Heart left ventricle (tissue), 16 donors: ENCODE data around the gene IL2RG. TPM values are rescaled to one million over a fixed set of nuclear protein-coding genes. Genes with fewer than 3 reads are reported as not detected.

Source experiments
- ATAC-seq, 4 donors: fragments of 200-7000 bp; cut with Tn5 transposase; one replicate each; pipeline ENCODE4 v1.9.1; 2020 to 2022; ENCODE audit warnings: moderate library complexity in 4 of 4, mild to moderate bottlenecking in 3 of 4, moderate number of reproducible peaks in 1 of 4
- DNase-seq, 5 donors: peaks; one replicate each; pipeline ENCODE4 v3.0.0-alpha.2; 2020
- H3K27ac ChIP-seq, 12 donors: fragments of 200-600 bp; sonication (generic) in 4 of 12; one replicate each; pipeline versions ENCODE4 v1.5.0 to v1.8.0; 2016 to 2022; ENCODE audit warnings: mild to moderate bottlenecking in 2 of 12
- H3K27me3 ChIP-seq, 9 donors: fragments of 200-600 bp; sonication (generic) in 2 of 9; one replicate each; pipeline versions ENCODE4 v1.5.1 to v1.8.0; 2016 to 2022; ENCODE audit warnings: mild to moderate bottlenecking in 3 of 9
- H3K36me3 ChIP-seq, 9 donors: fragments of 200-600 bp; sonication (generic) in 2 of 9; one replicate each; pipeline versions ENCODE4 v1.5.0 to v1.8.0; 2018 to 2022; ENCODE audit warnings: mild to moderate bottlenecking in 2 of 9
- H3K4me1 ChIP-seq, 12 donors: fragments of 200-600 bp; sonication (generic) in 4 of 12; one replicate each; pipeline versions ENCODE4 v1.5.0 to v1.8.0; 2016 to 2022; ENCODE audit warnings: mild to moderate bottlenecking in 3 of 12
- H3K4me3 ChIP-seq, 12 donors: fragments of 200-600 bp; sonication (generic) in 4 of 12; one replicate each; pipeline versions ENCODE4 v1.5.0 to v1.8.0; 2017 to 2022; ENCODE audit warnings: mild to moderate bottlenecking in 9 of 12, moderate library complexity in 4 of 12
- H3K9me3 ChIP-seq, 12 donors: fragments of 200-600 bp; sonication (generic) in 4 of 12; one replicate each; pipeline versions ENCODE4 v1.5.0 to v1.8.0; 2016 to 2022; ENCODE audit warnings: mild to moderate bottlenecking in 1 of 12
- POLR2A ChIP-seq, 2 donors: fragments of 450-650 bp; IDR thresholded peaks; one replicate each; pipeline ENCODE4 v1.6.1; 2017; ENCODE audit warnings: antibody characterized with exemption in 2 of 2, mild to moderate bottlenecking in 2 of 2, moderate library complexity in 2 of 2
- WGBS, 4 donors: extraction: QIAGEN DNeasy Blood & Tissue Kit in 2 of 4; methylation state at CpG; one replicate each; pipeline versions ENCODE4 v1.1.5 to v1.1.7; 2013 to 2018; 5-methylcytosine and 5-hydroxymethylcytosine counted together
- intact Hi-C, 10 donors: fragments of 100-400 bp; cut with DNase I; formaldehyde crosslinking; loops; one replicate each; pipeline versions ENCODE4 v1.11.1 to v1.14.2; 2022
- polyA plus RNA-seq, 2 donors: library from polyadenylated mRNA; stranded (reverse); fragments of 200-250 nt; gene quantifications; one replicate each; pipeline ENCODE4 v1.2.3, GENCODE V29; 2013
- total RNA-seq, 9 donors: library from RNA; depleted of rRNA in 2 of 9; stranded (reverse); fragments of >200 nt in 2 of 9; fragmentation: NEBNext Ultra II Directional in 3 of 9; extraction: Animal tissue kit (Norgen Biotek cat#: 25700) in 3 of 9; gene quantifications; one replicate each; pipeline versions ENCODE4 v1.1.0 to v1.2.4, GENCODE V29; 2016 to 2023
- TF ChIP-seq, protein P1 (sequence below), 12 donors: fragments of 200-600 bp; sonication (generic) in 4 of 12; IDR thresholded peaks; one replicate each; pipeline versions ENCODE4 v1.5.0 to v1.8.0; 2018 to 2022; ENCODE audit warnings: antibody characterized with exemption in 12 of 12, mild to moderate bottlenecking in 5 of 12
- donor health status: ischemic (EF 13 %, LVEDD 7.1; RV severe dilation, severe dysfunction).
- donor health status: healthy with polysubstance abuse.
- donor health status: DM: no; HTN: yes; CAD: no.
- donor health status: DM: no; HTN: no; CAD: no.
- donor health status: ischemic (EF 25% LVEDD 6.9; RV normal size, moderate dysfunction).
- donor health status: ischemic (EF 25% LVEDD 5.7; RV mildly dilated, moderate dysfunction).
- donor health status: healthy.
- donor health status: DM: yes; HTN: yes; CAD: no.
- donor health status: ischemic (EF 35%, LVEDD 5.7; RV mildly dilated, moderate dysfunction).
- donor health status: nonischemic (EF 11% LVEDD 7.7; RV severe dilation, severe dysfunction).
- donor health status: DM: yes; HTN: yes; CAD: no.
- donor health status: PGD.
- donor health status: ischemic (EF 29% LVEDD 5.4; RV normal size, mild dysfunction).
- donor health status: nonischemic (EF 23%, LVEDD 6.1; RV moderate dilation, normal function).

Gene IL2RG
- total and polyA plus RNA-seq, 11 donors, result 0.44 to 25.2 (median 2.0) TPM

DNA sequence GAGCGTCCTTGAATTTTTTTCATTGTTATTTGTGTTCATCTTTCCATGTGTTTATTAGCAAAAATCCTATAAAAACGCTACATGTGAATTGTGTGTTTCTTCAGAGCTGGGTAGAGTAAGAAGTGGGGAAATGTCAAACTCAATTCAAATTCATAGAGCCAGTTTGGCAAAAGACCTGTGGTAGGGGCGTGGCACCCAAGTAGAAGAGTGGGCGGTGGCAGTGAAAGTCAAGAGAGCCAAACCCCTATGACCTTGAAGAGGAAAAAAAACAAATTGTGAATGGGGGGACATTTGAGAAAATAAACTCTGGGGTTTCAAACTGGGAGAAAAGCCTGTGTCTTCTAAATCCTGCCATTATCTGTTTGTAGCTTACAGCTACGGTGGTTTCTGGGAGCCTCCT, 20.1 kb downstream of the IL2RG start:
- 72 to 92% (median 80%) methylated on average over 5 of the region's 5 CpGs for WGBS, 4 donors
- ATAC-seq, result no peak

DNA sequence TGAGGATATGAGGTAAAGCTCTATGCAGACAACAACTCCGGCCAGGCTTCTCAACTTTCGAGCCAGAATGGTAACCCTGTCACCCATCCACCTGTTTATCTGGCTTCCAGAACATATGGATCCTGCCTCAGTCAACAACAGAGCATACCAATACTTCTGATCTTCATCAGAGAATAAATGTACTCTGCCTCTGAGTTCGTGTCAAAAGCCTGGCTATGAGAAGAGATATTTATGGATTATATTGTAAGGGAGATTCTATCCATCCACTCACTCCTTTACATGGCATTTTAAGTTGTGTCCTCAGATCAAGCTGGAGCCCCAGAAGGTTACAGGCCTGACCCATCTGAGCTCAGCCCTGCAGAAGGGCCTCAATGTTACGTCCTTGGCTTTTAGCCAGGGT, 25.5 kb downstream of the IL2RG start:
- H3K36me3 ChIP-seq, result no peaks in the 10 kb centered on the region
- TF ChIP-seq, protein P1, sequence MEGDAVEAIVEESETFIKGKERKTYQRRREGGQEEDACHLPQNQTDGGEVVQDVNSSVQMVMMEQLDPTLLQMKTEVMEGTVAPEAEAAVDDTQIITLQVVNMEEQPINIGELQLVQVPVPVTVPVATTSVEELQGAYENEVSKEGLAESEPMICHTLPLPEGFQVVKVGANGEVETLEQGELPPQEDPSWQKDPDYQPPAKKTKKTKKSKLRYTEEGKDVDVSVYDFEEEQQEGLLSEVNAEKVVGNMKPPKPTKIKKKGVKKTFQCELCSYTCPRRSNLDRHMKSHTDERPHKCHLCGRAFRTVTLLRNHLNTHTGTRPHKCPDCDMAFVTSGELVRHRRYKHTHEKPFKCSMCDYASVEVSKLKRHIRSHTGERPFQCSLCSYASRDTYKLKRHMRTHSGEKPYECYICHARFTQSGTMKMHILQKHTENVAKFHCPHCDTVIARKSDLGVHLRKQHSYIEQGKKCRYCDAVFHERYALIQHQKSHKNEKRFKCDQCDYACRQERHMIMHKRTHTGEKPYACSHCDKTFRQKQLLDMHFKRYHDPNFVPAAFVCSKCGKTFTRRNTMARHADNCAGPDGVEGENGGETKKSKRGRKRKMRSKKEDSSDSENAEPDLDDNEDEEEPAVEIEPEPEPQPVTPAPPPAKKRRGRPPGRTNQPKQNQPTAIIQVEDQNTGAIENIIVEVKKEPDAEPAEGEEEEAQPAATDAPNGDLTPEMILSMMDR (IDR thresholded peaks at IDR 0.05), result no peak
- no peak for TF ChIP-seq POLR2A (IDR thresholded peaks at IDR 0.05)
- intact Hi-C loops, result no loop called here
- peaks cover 0 to 21% (median 0%) of the 10 kb centered on the region in 9 donors for H3K27me3 ChIP-seq
- WGBS, 4 donors, result 51 to 69% (median 60%) methylated on average over 4 of the region's 4 CpGs
- no peaks in the 10 kb centered on the region for H3K4me1 ChIP-seq
- DNase-seq, result no peak
- no peak for ATAC-seq
- H3K9me3 ChIP-seq, result no peaks in the 10 kb centered on the region
- no peak overlapping the region for H3K4me3 ChIP-seq
- H3K27ac ChIP-seq, result no peak overlapping the region

More for the DNA sequence above, 20.1 kb downstream of the IL2RG start:
- no peak overlapping the region for H3K27ac ChIP-seq
- H3K27me3 ChIP-seq, result peaks cover 0 to 16% (median 0%) of the 10 kb centered on the region in 9 donors
- peaks cover 0 to 4% (median 0%) of the 10 kb centered on the region in 12 donors for H3K4me1 ChIP-seq
- no peak overlapping the region for H3K4me3 ChIP-seq
- no peak for DNase-seq
- H3K36me3 ChIP-seq, result no peaks in the 10 kb centered on the region
- intact Hi-C loops, result no loop called here
- no peak for TF ChIP-seq POLR2A (IDR thresholded peaks at IDR 0.05)
- TF ChIP-seq, protein P1 (IDR thresholded peaks at IDR 0.05), result no peak
- no peaks in the 10 kb centered on the region for H3K9me3 ChIP-seq

DNA sequence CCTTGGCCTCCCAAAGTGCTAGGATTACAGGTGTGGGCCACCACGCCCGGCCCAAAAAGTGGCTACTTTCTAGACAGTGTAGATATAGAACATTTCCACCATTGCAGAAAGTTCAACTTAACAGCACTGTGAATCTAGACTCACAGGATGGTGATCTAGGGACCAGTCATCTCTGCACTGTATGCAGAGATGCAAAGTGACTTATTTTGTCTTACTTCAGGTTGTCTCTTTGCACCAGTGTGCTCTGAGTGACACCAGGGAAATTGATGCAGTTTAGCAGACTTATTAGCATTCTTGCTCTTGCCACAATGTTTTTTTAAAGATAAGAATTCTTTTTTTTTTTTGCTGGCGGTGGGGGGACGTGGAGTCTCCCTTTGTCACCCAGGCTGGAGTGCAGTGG, 28.6 kb downstream of the IL2RG start:
- no peaks in the 10 kb centered on the region for H3K36me3 ChIP-seq
- TF ChIP-seq, protein P1 (IDR thresholded peaks at IDR 0.05), result no peak
- 62 to 83% (median 76%) methylated on average over 4 of the region's 4 CpGs for WGBS, 4 donors
- no peak for ATAC-seq
- no peak overlapping the region for H3K4me3 ChIP-seq
- no peaks in the 10 kb centered on the region for H3K9me3 ChIP-seq
- intact Hi-C loops, result no loop called here
- H3K27ac ChIP-seq, result no peak overlapping the region
- peaks cover 0 to 13% (median 0%) of the 10 kb centered on the region in 9 donors for H3K27me3 ChIP-seq
- DNase-seq, result no peak
- H3K4me1 ChIP-seq, result no peaks in the 10 kb centered on the region

DNA sequence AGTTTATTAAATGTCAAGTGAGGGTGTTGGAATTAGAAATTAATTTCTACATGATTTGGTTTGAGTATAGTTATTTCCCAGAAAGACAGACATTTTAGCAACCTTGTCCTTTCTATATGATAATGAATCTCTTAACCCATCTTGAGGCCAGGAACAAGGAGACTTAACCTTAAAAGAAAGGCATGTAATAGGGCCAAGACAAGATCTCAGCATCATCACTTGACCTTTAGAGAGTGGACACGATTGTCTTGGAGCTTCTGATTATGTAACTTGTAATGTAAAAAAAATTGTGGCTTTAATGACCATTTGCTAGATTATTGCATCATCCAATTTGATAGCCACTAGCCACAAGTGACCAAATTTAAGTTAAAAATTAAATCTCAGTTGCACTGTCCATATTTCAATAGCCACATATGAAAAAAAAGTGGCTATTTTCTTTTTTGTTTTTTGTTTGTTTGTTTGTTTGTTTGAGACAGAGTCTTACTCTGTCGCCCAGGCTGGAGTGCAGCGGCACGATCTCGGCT, 29.2 kb downstream of the IL2RG start:
- intact Hi-C loops, result no loop called here
- 83 to 92% (median 86%) methylated on average over 5 of the region's 5 CpGs for WGBS, 4 donors
- no peaks in the 10 kb centered on the region for H3K4me1 ChIP-seq
- ATAC-seq (no peak), DNase-seq (no peak)
- peaks cover 0 to 13% (median 0%) of the 10 kb centered on the region in 9 donors for H3K27me3 ChIP-seq
- no peaks in the 10 kb centered on the region for H3K36me3 ChIP-seq
- no peak for TF ChIP-seq POLR2A (IDR thresholded peaks at IDR 0.05)
- TF ChIP-seq, protein P1 (IDR thresholded peaks at IDR 0.05), result no peak
- no peak overlapping the region for H3K27ac ChIP-seq
- H3K4me3 ChIP-seq, result no peak overlapping the region
- H3K9me3 ChIP-seq, result no peaks in the 10 kb centered on the region
